Kidney epithelial cell (primary cell): ENCODE data around the gene CLCN1. TPM values are rescaled to one million over a fixed set of nuclear protein-coding genes. Genes with fewer than 3 reads are reported as not detected.

Source experiments
- DNase-seq: peaks from one replicate; pipeline ENCODE4 v3.0.0-alpha.2; 2010; ENCODE audit warnings: low read depth
- H3K27me3 ChIP-seq: 2 replicates; pipeline ENCODE4 v1.6.0; 2011; ENCODE audit warnings: low read length; ENCODE audit not compliant: control insufficient read depth, insufficient read depth
- H3K36me3 ChIP-seq: 2 replicates; pipeline ENCODE4 v1.5.1; 2011; ENCODE audit warnings: low read length; ENCODE audit not compliant: control insufficient read depth, insufficient read depth
- H3K4me3 ChIP-seq: 2 replicates; pipeline ENCODE4 v1.5.1; 2011; ENCODE audit warnings: low read depth, mild to moderate bottlenecking, control low read depth, low read length
- CTCF ChIP-seq: IDR thresholded peaks from 2 replicates; pipeline ENCODE4 v1.5.1; 2011; ENCODE audit warnings: mild to moderate bottlenecking, moderate library complexity, low read length, control low read depth, inconsistent platforms; ENCODE audit not compliant: insufficient read depth, poor library complexity, severe bottlenecking
- total RNA-seq: library from RNA; depleted of rRNA; stranded (reverse); fragments of >200 nt; gene quantifications from 2 replicates; pipeline ENCODE4 v1.2.3, GENCODE V29; 2015

CLCN1 gene
- total RNA-seq, 1 donor from 2014 or later = not detected

GRCh38 chr7:143401265-143401664 lies 85.4 kb downstream of the CLCN1 start:
- Histone ChIP-seq H3K27me3 (no peaks in the 10 kb centered on the region), H3K4me3 (no peak overlapping the region), H3K36me3 (no peaks in the 10 kb centered on the region)
- no peak for TF ChIP-seq CTCF
- DNase-seq = no peak

Other genes starting within 250 kb of the CLCN1 start
- gene PIP, start 184.0 kb upstream of the CLCN1 start, total RNA-seq = not detected in 2 replicates
- not detected in 2 replicates for gene TAS2R39, start 132.7 kb upstream of the CLCN1 start, total RNA-seq
- gene TAS2R40, start 94.1 kb upstream of the CLCN1 start, total RNA-seq = not detected in 2 replicates
- gene GSTK1, start 52.7 kb upstream of the CLCN1 start, total RNA-seq = 139 and 152 TPM in 2 replicates
- gene TMEM139, start 31.2 kb upstream of the CLCN1 start, total RNA-seq = 11.9 and 20.5 TPM in 2 replicates
- 24.6 and 26.9 TPM in 2 replicates for gene CASP2, start 27.8 kb upstream of the CLCN1 start, total RNA-seq
- 1.0 and 1.3 TPM in 2 replicates for gene FAM131B, start 46.6 kb downstream of the CLCN1 start, total RNA-seq
- gene ZYX, start 65.2 kb downstream of the CLCN1 start, total RNA-seq = 162 and 218 TPM in 2 replicates
- 7.9 and 27.5 TPM in 2 replicates for gene EPHA1, start 92.7 kb downstream of the CLCN1 start, total RNA-seq
- not detected in 2 replicates for gene TAS2R60, start 127.3 kb downstream of the CLCN1 start, total RNA-seq
- gene TAS2R41, start 161.8 kb downstream of the CLCN1 start, total RNA-seq = not detected in 2 replicates